ENCODE data around the gene PIK3CG.

The PIK3CG gene

GRCh38 chr7:106871793-106872571, 6.9 kb downstream of the PIK3CG start:
- no peak for TF ChIP-seq TEAD4 (IDR thresholded peaks at IDR 0.05)
- no peak for TF ChIP-seq EP300 (IDR thresholded peaks at IDR 0.05; ENCODE audit: borderline replicate concordance)
- no peak for TF ChIP-seq RAD21 (IDR thresholded peaks at IDR 0.05; ENCODE audit: low read depth)
- no peak for TF ChIP-seq ZBTB7A (IDR thresholded peaks at IDR 0.05; ENCODE audit: low read depth)
- TF ChIP-seq USF1 (IDR thresholded peaks at IDR 0.05) = no peak
- TF ChIP-seq EGR1 (IDR thresholded peaks at IDR 0.05) = no peak
- no peak for TF ChIP-seq YY1 (IDR thresholded peaks at IDR 0.05; ENCODE audit: low read depth)
- no peak for TF ChIP-seq TCF12 (IDR thresholded peaks at IDR 0.05; ENCODE audit: low read depth)
- TF ChIP-seq MAX (IDR thresholded peaks at IDR 0.05) = no peak
- no peak for TF ChIP-seq CREB1 (IDR thresholded peaks at IDR 0.05; ENCODE audit: low read depth)
- no peak for TF ChIP-seq FOXM1 (IDR thresholded peaks at IDR 0.05; ENCODE audit: borderline replicate concordance, low read depth)
- no peak for TF ChIP-seq CEBPB (IDR thresholded peaks at IDR 0.05)
- no peak for TF ChIP-seq TAF1 (IDR thresholded peaks at IDR 0.05; ENCODE audit: low read depth)

GRCh38 chr7:106872763-106873162, 7.7 kb downstream of the PIK3CG start:
- TF ChIP-seq TAF1 (IDR thresholded peaks at IDR 0.05; ENCODE audit: low read depth) = no peak
- no peak for TF ChIP-seq RAD21 (IDR thresholded peaks at IDR 0.05; ENCODE audit: low read depth)
- TF ChIP-seq EP300 (IDR thresholded peaks at IDR 0.05; ENCODE audit: borderline replicate concordance) = no peak
- no peak for TF ChIP-seq MAX (IDR thresholded peaks at IDR 0.05)
- TF ChIP-seq REST (IDR thresholded peaks at IDR 0.05; ENCODE audit: low read depth) = no peak
- no peak for TF ChIP-seq YY1 (IDR thresholded peaks at IDR 0.05; ENCODE audit: low read depth)
- no peak for TF ChIP-seq FOXM1 (IDR thresholded peaks at IDR 0.05; ENCODE audit: borderline replicate concordance, low read depth)
- TF ChIP-seq TEAD4 (IDR thresholded peaks at IDR 0.05) = no peak
- TF ChIP-seq USF1 (IDR thresholded peaks at IDR 0.05) = no peak
- TF ChIP-seq ZBTB7A (IDR thresholded peaks at IDR 0.05; ENCODE audit: low read depth) = no peak
- no peak for TF ChIP-seq NFIC (IDR thresholded peaks at IDR 0.05)
- TF ChIP-seq TCF12 (IDR thresholded peaks at IDR 0.05; ENCODE audit: low read depth) = no peak
- no peak for TF ChIP-seq EGR1 (IDR thresholded peaks at IDR 0.05)

GRCh38 chr7:106874076-106874475, 9.0 kb downstream of the PIK3CG start:
- no peak for TF ChIP-seq CREB1 (IDR thresholded peaks at IDR 0.05; ENCODE audit: low read depth)
- TF ChIP-seq EGR1 (IDR thresholded peaks at IDR 0.05) = no peak
- TF ChIP-seq YY1 (IDR thresholded peaks at IDR 0.05; ENCODE audit: low read depth) = no peak
- no peak for TF ChIP-seq NFIC (IDR thresholded peaks at IDR 0.05)

GRCh38 chr7:106875508-106875907, 10.4 kb downstream of the PIK3CG start:
- TF ChIP-seq TCF12 (IDR thresholded peaks at IDR 0.05; ENCODE audit: low read depth) (no peak), RAD21 (IDR thresholded peaks at IDR 0.05; ENCODE audit: low read depth) (no peak), EP300 (IDR thresholded peaks at IDR 0.05; ENCODE audit: borderline replicate concordance) (no peak), USF1 (IDR thresholded peaks at IDR 0.05) (no peak), EGR1 (IDR thresholded peaks at IDR 0.05) (no peak), ZBTB7A (IDR thresholded peaks at IDR 0.05; ENCODE audit: low read depth) (no peak), NFIC (IDR thresholded peaks at IDR 0.05) (no peak)

- TF ChIP-seq TCF12 (IDR thresholded peaks at IDR 0.05; ENCODE audit: low read depth) (no peak), YY1 (IDR thresholded peaks at IDR 0.05; ENCODE audit: low read depth) (no peak), FOXM1 (IDR thresholded peaks at IDR 0.05; ENCODE audit: borderline replicate concordance, low read depth) (no peak), EGR1 (IDR thresholded peaks at IDR 0.05) (no peak), USF1 (IDR thresholded peaks at IDR 0.05) (no peak), TEAD4 (IDR thresholded peaks at IDR 0.05) (no peak), REST (IDR thresholded peaks at IDR 0.05; ENCODE audit: low read depth) (no peak), EP300 (IDR thresholded peaks at IDR 0.05; ENCODE audit: borderline replicate concordance) (no peak), ZBTB7A (IDR thresholded peaks at IDR 0.05; ENCODE audit: low read depth) (no peak), CREB1 (IDR thresholded peaks at IDR 0.05; ENCODE audit: low read depth) (no peak), MAX (IDR thresholded peaks at IDR 0.05) (no peak), CEBPB (IDR thresholded peaks at IDR 0.05) (no peak), RAD21 (IDR thresholded peaks at IDR 0.05; ENCODE audit: low read depth) (no peak)
Observed at GRCh38 chr7:106878748-106879439, 13.8 kb downstream of the PIK3CG start.

All from Ishikawa (cell line).